Measurements from ENCODE around the gene PSKH1. TPM values are rescaled to one million over a fixed set of nuclear protein-coding genes. Genes with fewer than 3 reads are reported as not detected.
A peak's percentile ranks its signal among the peaks of the same experiment; 100 is the strongest.
"Not testable (repeated sequence)": the region's sequence is repeated elsewhere in the genome, so short reads cannot be mapped to it uniquely, and the experiment has no call there.

Gene PSKH1
- total RNA-seq, 2 donors from 2014 or later, result 24.1 to 36.0 TPM

GRCh38 chr16:67914758-67915495, 21.9 kb downstream of the PSKH1 start:
- Histone ChIP-seq H3K27me3 (replicated peaks; ENCODE audit: insufficient read depth) (no peaks in the 10 kb centered on the region), H3K4me1 (ENCODE audit: control insufficient read depth in 1 of 2, low read depth in 2 of 2) (peaks cover 18 to 38% of the 10 kb centered on the region in 2 donors), H3K36me3 (peaks cover 9% of the 10 kb centered on the region), H3K4me3 (no peak overlapping the region), H3K27ac (no peak overlapping the region), H3K9me3 (no peaks in the 10 kb centered on the region)
- TF ChIP-seq, protein P1, sequence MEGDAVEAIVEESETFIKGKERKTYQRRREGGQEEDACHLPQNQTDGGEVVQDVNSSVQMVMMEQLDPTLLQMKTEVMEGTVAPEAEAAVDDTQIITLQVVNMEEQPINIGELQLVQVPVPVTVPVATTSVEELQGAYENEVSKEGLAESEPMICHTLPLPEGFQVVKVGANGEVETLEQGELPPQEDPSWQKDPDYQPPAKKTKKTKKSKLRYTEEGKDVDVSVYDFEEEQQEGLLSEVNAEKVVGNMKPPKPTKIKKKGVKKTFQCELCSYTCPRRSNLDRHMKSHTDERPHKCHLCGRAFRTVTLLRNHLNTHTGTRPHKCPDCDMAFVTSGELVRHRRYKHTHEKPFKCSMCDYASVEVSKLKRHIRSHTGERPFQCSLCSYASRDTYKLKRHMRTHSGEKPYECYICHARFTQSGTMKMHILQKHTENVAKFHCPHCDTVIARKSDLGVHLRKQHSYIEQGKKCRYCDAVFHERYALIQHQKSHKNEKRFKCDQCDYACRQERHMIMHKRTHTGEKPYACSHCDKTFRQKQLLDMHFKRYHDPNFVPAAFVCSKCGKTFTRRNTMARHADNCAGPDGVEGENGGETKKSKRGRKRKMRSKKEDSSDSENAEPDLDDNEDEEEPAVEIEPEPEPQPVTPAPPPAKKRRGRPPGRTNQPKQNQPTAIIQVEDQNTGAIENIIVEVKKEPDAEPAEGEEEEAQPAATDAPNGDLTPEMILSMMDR (IDR thresholded peaks at IDR 0.05), result no peak
- no peak for ATAC-seq (ENCODE audit: insufficient number of reproducible peaks, low FRiP score, low read depth)
- no peak for DNase-seq (ENCODE audit: low spot score)

DNA sequence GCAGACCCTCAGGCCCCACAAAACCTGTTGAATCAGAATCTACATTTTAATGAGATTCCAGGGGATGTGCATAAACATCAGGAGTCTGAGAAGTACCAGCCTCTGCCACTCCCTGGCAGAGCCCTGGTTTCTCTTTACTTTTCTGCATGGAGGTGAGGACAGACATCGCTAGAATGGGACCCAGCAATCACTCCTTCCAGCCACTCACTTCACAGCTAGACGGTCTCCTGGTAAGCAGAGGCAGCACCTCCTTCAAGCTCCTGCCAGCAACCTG, 22.4 kb downstream of the PSKH1 start:
- not testable (repeated sequence) for DNase-seq (ENCODE audit: low spot score); H3K27me3 ChIP-seq (replicated peaks; ENCODE audit: insufficient read depth); H3K9me3 ChIP-seq; H3K27ac ChIP-seq; H3K4me3 ChIP-seq; ATAC-seq (ENCODE audit: insufficient number of reproducible peaks, low FRiP score, low read depth); H3K36me3 ChIP-seq
- peaks cover 18 to 38% of the 10 kb centered on the region in 2 donors for H3K4me1 ChIP-seq (ENCODE audit: control insufficient read depth in 1 of 2, low read depth in 2 of 2)

- no peak overlapping the region for H3K4me3 ChIP-seq
- DNase-seq (ENCODE audit: low spot score) (no peak), ATAC-seq (ENCODE audit: insufficient number of reproducible peaks, low FRiP score, low read depth) (no peak)
- H3K36me3 ChIP-seq, result no peaks in the 10 kb centered on the region
- peaks cover 18 to 38% of the 10 kb centered on the region in 2 donors for H3K4me1 ChIP-seq (ENCODE audit: control insufficient read depth in 1 of 2, low read depth in 2 of 2)
- TF ChIP-seq, protein P1 (IDR thresholded peaks at IDR 0.05), result no peak
- H3K9me3 ChIP-seq, result no peaks in the 10 kb centered on the region
- H3K27me3 ChIP-seq (replicated peaks; ENCODE audit: insufficient read depth), result no peaks in the 10 kb centered on the region
- peak overlapping the region; percentile 13 to 35 for H3K27ac ChIP-seq
Observed at GRCh38 chr16:67915831-67916723, 23.0 kb downstream of the PSKH1 start.

DNA sequence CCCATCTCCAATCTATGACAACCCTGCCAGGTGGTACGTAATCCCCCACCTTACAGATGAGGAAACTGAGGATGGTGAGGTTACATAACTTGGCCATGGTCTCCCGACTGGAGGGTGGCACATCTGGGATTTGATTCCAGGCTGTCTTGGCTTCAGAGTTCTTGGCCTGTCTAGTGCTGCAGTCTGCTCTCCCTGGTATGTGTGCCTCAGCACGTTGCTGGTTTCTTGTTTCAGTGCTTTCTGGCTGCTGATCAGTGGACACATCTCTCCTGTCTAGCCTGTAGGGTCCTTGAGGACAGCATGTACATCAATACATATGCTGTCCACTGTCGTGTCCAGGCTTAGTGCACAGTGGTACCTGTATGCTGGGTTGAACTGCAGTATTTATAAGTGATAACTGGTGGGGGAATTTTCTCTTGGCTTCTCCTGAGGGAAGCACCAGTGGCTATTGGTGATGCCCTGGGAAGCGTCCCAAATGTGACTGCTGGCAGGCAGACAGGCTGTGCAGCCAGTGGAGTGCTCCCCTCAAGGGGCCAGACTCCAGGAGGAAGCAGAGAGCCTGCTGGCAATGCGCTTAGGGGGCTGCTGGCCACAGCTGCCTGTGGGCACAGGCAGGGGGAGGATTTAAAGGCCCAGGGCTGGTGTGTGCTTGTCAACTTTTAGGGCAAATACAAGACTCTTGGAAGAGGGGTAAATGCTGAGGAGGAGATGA, 24.2 kb downstream of the PSKH1 start:
- peaks cover 18 to 38% of the 10 kb centered on the region in 2 donors for H3K4me1 ChIP-seq (ENCODE audit: control insufficient read depth in 1 of 2, low read depth in 2 of 2)
- no peaks in the 10 kb centered on the region for H3K36me3 ChIP-seq
- no peak for DNase-seq (ENCODE audit: low spot score)
- no peak for ATAC-seq (ENCODE audit: insufficient number of reproducible peaks, low FRiP score, low read depth)
- TF ChIP-seq, protein P1 (IDR thresholded peaks at IDR 0.05), result no peak
- no peaks in the 10 kb centered on the region for H3K27me3 ChIP-seq (replicated peaks; ENCODE audit: insufficient read depth)
- H3K9me3 ChIP-seq, result no peaks in the 10 kb centered on the region
- peak overlapping the region; percentile 13 to 43 for H3K27ac ChIP-seq
- H3K4me3 ChIP-seq, result no peak overlapping the region

DNA sequence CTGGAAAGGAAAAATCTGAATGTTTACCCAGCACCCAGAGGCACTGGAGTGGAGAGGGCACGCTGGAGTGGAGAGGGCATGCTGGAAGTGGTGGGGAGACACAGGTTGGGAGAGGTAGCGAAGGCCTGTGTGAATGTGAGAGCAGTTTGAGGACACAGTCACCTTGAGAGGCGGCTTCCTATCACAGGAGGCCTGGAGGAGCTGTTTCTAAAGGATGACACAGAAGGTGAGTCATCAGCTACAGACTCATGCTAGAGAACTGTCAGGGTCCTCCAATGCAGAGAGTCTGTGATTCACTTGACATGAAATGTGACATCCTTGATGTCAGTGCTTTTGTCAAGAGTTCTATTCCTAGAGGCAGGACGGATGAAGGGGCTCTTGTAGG, 24.8 kb downstream of the PSKH1 start:
- Histone ChIP-seq H3K4me3 (no peak overlapping the region), H3K27ac (peak overlapping the region; percentile 13 to 43), H3K36me3 (no peaks in the 10 kb centered on the region), H3K4me1 (ENCODE audit: control insufficient read depth in 1 of 2, low read depth in 2 of 2) (peaks cover 18 to 38% of the 10 kb centered on the region in 2 donors), H3K9me3 (no peaks in the 10 kb centered on the region), H3K27me3 (replicated peaks; ENCODE audit: insufficient read depth) (no peaks in the 10 kb centered on the region)
- TF ChIP-seq, protein P1 (IDR thresholded peaks at IDR 0.05), result no peak
- no peak for ATAC-seq (ENCODE audit: insufficient number of reproducible peaks, low FRiP score, low read depth)
- no peak for DNase-seq (ENCODE audit: low spot score)

Measured in thoracic aorta (tissue), 2 donors.